Measurements from ENCODE around the gene DAO.
"Not testable (repeated sequence)": the region's sequence is repeated elsewhere in the genome, so short reads cannot be mapped to it uniquely, and the experiment has no call there.

The DAO gene

DNA sequence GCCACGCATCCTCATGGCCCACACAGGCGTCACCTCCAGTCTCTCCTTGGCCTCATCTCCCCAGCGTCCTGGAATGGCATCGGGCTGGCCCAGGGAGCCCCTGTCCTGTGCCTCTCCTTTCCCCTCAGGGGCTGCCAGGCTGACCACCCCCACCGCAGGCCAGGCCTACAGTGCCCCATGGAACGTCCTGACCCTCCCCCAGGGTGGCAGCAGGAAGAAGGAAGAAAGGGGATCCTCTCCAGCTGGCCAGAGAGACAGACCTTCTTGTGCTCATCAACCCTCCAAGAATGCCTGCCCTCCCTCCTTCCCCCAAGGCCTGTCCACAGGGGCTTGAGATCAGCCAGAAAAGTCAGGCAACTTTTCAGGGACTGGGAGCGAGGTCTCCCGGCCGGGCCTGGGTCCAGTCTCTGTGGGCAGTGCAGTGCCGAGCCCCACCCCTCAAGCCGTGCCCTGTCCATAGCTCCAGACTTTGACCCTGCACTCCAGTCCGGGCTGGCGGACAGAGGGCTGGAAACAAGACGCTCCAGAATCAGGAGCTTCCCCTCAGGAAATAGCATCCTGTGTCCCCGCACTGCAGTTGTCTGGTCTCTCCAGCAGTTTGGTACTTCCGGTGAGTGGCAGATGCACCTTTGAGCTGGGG is at the start of gene DAO:
DAO (plus strand) TSS at position 478 of the 640 bp plus-strand sequence. CDS start 4,915 bp downstream, outside the sequence.
- no peak for DNase-seq
- in situ Hi-C loops (cut with HindIII; ENCODE audit: low pct_ligation_motif_present, low pct_unique_long_range_greater_than_20kb, low sequenced_read_pairs) = no loop called here

DNA sequence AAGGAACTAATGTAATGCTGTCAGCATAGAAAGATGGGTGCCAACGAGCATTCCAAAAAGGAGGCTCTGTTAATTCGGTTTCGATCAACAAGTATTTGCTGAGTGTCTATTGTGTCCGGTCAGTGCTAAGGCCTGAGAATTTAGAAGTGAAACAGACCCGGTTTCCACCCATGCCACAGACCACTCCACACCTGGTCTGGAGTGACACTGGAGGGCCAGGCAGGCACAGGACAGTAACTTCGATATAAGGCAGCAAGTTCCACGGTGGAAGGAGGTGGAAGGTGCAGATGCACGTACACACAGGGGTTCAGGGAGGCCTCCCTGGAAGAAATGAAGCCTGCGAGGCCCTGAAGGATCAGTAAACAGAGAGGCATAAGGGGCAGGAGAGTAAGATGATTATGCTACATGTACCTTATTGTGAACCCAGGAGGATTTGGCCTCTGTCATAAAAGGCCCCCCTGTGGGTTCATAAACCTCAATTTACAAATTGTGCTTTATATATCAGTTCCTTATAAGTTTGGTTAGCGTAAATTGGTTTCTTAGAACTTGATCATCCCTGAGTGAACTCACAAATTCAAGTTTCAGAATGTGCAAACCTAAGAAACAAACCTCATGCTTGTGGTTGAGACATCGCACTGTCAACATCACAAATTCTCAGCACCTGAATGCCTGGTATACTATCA is 48.4 kb upstream of the DAO start:
- in situ Hi-C loops (cut with HindIII; ENCODE audit: low pct_ligation_motif_present, low pct_unique_long_range_greater_than_20kb, low sequenced_read_pairs) = no loop called here
- DNase-seq = no peak

DNA sequence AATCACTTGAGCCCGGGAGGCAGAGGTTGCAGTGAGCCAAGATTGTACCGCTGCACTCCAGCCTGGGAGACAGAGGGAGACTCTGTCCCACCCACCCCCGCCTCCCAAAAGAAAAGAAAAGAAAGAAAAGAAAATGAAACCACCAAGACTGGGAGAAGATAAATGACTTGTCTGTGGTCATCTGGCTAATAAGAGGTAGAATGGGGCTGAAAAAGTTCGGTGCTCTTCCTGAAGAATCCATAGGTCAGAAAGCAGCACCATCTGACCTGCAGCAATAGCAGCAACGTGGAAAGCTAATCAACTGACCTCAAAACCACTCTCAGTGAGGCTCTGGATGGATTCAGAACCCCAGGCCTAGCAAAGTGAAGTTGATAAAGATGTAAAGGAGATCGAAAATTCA is 47.7 kb upstream of the DAO start:
- in situ Hi-C loops (cut with HindIII; ENCODE audit: low pct_ligation_motif_present, low pct_unique_long_range_greater_than_20kb, low sequenced_read_pairs) = no loop called here
- DNase-seq = no peak

DNA sequence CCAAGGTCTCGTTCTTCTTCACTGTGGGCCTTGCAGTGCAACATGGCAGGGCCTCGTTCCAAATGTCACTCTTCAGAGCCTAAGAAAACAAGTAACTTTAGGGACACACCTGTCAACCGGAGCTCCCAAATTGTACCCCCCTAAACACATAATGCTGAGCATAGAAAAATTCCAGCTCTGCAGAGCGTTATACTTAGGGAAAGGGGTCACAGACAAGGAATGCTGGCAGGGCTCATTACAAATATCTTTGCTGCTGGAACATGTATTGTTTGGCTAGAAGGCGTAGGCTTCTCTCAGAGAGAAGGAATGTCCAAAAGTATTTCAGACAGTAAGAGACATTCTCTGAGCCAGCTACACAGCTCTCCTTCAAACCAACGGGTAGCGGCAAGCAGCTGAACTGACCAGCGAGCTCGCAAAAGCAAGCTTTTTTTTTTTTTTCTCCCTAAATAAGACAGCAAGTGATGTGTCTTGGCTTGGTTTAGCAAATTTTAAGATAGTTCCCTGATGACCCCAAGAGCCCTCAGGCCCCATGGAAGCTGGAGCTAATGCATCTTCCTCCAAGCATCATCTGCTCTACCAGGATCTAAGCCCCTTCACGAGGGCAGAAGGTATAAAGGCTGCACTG is 47.0 kb upstream of the DAO start:
- peak; percentile 74 for DNase-seq
- in situ Hi-C loops (cut with HindIII; ENCODE audit: low pct_ligation_motif_present, low pct_unique_long_range_greater_than_20kb, low sequenced_read_pairs) = no loop called here

DNA sequence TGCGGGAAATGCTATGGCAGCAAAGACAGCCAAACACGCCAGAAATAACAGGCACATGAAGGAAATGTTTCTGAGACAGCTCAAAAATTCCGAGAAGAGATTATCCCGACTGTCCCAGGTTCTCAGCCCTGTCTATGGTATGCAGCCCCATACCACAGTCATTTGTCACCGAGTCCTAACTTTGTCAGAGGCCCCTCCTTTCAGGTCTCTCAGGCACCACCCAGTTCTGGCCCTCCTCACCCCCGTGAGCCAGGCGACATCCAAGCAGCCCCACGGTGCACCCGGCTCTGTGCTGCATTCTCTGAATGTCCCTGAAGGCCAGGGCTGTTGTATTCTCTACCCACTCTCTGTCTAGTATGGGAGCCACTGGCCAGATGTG is 46.5 kb upstream of the DAO start:
- peak; percentile 93 for DNase-seq
- in situ Hi-C loops (cut with HindIII; ENCODE audit: low pct_ligation_motif_present, low pct_unique_long_range_greater_than_20kb, low sequenced_read_pairs) = no loop called here

DNA sequence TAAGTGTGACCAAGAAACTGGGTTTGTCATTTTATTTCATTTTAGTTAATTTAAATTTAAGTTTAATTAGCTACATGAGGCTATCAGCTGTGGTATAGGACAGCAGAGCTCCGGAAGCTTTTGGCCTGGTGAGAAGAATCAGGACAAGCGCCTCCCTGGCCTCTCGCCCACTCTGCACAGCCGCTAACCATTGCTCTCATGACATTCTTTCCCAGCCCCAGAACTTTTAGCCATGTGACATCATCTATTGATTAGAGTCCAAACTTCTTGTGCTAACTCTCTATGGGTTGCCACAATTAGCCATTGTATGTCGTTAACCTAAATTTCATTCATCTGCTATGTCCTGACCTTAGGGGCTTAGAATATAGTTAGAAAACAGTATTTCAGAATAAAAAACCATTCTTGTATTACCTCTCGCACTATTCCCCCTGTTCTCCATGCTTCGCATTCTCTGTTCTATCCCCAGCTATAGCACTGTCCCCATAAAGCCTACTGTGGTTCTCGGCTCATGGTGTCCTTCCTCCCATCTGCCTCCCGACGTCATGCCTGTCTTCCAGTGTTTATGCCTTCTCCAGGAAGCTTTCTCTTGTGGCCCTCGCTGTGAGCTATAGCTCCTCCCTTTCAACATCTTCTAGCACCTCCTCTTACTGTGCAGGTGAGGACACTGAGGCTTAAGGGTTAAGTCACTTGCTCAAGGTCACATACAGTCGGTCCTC is 46.0 kb upstream of the DAO start:
- DNase-seq = no peak
- in situ Hi-C loops (cut with HindIII; ENCODE audit: low pct_ligation_motif_present, low pct_unique_long_range_greater_than_20kb, low sequenced_read_pairs) = no loop called here

DNA sequence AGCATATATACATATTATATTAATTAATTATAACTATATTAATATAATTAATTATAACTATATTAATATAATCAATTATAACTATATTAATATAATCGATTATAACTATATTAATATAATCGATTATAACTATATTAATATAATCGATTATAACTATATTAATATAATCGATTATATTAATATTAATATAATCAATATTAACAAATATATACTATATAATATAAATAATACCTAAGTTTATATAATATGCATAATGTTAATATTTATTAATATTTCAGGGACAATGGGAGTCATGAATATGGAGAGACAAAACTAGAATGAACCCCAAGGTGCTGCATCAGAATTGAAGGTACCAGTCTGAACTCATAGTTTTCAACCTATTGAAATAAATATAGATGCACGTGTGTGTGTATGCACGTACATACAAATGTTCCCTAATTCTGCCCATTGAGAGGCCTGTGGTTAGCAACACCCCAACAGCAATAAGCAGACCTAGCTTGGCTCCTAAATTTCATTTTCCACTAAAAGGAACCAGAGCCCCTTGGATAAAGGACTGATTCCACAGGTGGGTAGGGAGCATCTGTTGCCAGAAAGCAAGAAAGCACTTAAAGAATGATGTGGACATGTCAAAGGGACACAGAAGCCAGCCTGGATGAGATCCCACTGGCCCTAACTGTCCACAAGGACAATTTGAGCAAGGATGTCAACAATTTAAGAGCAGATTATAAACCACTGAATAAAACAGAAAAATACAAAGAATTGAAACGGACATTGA is 43.8 kb upstream of the DAO start:
- in situ Hi-C loops (cut with HindIII; ENCODE audit: low pct_ligation_motif_present, low pct_unique_long_range_greater_than_20kb, low sequenced_read_pairs) = no loop called here
- DNase-seq = no peak

DNA sequence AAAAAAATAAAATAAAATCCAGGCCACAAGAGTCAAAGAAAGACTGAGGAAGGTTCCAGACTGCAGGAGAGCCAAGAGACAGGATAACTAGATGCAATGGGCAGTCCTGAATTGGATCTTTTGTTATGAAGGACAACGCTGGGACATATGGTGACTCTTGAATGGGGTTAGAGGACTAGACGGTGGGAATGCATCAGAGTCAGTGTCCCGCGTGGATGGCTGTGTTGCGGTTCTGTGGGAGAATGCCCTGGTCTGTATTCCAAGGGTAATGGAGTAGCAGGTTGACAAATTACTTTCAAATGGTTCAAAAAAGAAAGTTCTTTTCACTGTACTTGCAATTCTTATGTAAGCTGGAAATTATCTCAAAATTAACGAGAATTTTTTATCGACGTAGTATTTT is 42.7 kb upstream of the DAO start:
- in situ Hi-C loops (cut with HindIII; ENCODE audit: low pct_ligation_motif_present, low pct_unique_long_range_greater_than_20kb, low sequenced_read_pairs) = no loop called here

DNA sequence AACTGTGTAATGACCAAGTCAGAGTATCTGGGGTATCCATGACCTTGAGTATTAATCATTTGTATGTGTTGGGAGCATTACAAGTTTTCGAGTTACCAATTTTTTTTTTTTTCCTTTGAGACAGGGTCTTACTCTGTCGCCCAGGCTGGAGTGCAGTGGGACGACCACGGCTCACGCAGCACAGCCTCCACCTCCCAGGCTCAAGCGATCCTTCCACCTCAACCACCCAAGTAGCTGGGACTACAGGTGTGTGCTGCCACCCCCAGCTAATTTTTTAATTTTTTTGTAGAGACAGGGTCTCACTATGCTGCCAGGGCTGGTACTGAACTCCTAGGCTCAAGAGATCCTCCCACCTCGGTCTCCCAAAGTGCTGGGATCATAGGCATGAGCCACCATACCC is 42.2 kb upstream of the DAO start:
- DNase-seq = no peak
- in situ Hi-C loops (cut with HindIII; ENCODE audit: low pct_ligation_motif_present, low pct_unique_long_range_greater_than_20kb, low sequenced_read_pairs) = no loop called here

More for the DNA sequence above, 42.7 kb upstream of the DAO start:
- DNase-seq = no peak

DNA sequence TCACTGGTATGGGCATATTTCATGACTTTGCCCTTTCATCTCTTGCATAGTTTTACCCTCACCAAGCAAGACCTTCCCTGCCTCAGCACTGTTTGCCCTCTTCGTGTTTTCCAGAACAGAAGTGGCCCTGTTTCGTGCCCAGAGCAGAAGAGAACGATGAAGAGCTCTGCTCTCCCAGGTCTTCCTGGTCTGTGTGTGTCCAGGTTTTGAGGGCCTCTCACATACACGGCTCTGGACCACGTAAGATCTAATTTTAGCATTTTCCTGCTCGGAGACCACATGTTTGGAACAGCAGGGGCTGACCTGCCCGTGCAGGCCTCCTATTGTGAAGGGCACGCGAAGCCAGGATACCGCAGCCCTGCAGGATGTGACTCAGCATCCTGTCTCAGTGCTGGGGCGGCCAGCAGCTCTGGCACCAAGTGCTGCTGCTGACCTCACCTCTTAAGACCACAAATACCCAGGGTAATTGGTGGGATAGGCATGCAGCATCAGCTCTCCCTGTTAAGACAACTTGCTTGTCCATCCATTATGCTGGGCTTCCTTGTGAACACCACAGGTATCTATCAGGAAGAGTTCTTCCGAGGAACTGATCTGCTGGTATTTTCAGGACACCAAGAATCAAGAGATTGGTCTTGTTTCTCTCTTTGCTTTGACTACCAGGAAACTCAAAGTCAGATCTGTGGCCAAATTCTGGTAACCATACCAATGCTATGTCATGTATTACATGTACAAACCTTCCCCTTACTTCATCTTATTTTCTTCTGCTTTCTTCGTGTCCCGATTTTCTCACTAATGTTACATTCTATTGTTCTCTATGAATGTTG is 41.5 kb upstream of the DAO start:
- DNase-seq = peak; percentile 100
- in situ Hi-C loops (cut with HindIII; ENCODE audit: low pct_ligation_motif_present, low pct_unique_long_range_greater_than_20kb, low sequenced_read_pairs) = no loop called here

DNA sequence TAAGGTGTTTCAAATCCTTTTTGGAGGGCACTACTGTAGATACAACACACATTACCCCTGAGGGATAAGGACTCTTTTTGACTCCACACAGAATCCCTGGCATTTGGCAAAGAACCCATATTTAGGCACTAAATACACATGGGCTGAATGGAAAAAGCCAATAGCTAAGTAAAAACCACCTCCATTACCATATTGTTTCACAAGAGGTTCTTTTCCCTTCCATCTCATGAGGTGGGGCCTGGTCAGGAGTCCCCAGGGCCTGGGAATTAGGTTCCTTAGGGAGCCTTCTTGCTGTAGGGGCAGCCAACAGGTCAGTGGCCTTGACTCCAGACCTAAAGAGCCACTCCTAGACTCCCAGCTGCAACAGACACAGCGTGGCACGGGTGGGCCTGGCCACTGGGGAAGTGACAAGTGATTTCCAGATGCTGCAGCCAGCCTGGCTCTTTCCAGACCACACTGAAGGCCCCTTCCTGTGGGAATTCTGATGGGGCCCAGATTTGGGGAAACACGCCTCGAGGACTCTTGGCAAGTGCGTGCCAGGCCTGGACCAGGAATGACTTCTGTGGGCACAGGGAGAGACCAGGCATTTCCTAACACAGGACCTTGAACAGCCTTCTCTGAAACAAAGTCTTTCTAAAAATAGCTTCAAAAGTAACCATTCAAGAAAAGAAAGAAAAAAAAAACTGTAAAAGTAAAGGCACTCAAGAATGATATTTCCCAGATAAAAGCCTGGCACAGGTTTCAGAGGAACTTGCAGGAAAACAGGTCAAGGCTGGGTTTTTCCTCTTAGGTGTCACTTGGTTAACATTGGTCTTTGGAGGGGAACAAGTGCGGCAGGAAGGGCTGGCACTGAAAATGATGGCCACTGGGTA is 40.6 kb upstream of the DAO start:
- DNase-seq = no peak
- in situ Hi-C loops (cut with HindIII; ENCODE audit: low pct_ligation_motif_present, low pct_unique_long_range_greater_than_20kb, low sequenced_read_pairs) = no loop called here

DNA sequence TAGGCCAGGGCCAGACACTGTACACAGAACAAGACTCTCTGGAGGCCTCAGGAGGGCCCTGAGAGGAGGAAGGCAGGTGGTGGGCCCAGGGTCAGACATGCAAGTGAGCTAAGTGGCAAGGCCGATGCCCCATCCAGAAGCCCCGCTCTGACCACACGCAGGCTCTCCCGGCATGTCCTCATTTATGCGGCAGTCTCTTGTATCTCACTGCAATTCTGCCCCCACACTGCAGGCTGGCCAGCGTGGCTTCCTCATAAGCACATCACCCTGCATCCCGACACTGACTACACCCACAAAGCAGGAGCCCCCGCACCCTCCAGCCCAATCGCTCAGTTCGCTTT is 40.0 kb upstream of the DAO start:
- no peak for DNase-seq
- in situ Hi-C loops (cut with HindIII; ENCODE audit: low pct_ligation_motif_present, low pct_unique_long_range_greater_than_20kb, low sequenced_read_pairs) = no loop called here

DNA sequence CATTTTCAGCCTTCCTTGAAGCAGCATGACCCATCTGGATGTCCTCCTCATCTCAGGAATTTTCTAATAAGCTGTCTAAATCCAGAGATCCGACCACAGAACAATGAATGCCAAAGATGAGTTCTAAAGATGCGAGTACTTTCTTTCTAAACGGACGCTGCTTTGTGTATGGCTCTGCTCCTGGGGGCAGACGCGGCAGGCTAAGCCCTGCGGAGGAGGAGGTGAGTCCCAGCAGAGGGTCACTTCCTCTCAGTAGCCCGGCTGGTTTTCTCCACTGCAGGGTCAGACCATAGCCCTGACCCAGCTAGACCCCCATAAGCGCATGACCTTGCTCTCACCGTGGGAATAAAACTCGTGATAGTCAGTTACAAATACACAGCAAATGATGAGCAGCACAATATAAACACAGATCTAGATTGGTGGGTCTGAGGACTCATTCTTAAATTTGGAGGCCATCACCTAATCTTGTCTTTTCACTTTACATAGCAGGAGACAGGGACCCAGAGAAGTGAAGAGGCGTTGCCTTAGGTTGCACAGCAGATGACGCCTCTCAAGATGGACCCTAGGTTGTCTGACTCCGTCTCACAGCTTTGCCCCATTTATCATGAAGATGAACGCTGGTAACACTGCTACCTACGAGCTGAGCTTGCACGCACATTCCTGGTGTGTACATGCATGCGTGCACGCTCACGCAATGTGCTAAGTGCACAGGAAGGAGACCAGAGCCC is 39.1 kb upstream of the DAO start:
- in situ Hi-C loops (cut with HindIII; ENCODE audit: low pct_ligation_motif_present, low pct_unique_long_range_greater_than_20kb, low sequenced_read_pairs) = no loop called here
- no peak for DNase-seq

DNA sequence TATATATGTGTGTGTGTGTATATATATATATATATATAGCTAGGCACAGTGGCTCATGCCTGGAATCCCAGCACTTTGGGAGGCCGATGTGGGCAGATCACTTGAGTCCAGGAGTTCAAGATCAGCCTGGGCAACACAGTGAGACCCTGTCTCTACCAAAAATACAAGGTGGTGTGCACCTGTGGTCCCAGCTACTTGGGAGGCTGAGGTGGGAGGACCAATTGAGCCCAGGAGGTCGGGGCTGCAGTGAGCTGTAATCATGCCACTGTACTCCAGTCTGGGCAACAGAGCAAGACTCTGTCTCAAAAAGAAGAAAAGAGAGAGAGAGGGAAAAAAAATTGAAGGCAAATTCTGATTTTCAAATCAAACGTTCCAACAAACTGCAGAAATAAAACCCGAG is 38.1 kb upstream of the DAO start:
- DNase-seq; in situ Hi-C loops (cut with HindIII; ENCODE audit: low pct_ligation_motif_present, low pct_unique_long_range_greater_than_20kb, low sequenced_read_pairs): not testable (repeated sequence)

DNA sequence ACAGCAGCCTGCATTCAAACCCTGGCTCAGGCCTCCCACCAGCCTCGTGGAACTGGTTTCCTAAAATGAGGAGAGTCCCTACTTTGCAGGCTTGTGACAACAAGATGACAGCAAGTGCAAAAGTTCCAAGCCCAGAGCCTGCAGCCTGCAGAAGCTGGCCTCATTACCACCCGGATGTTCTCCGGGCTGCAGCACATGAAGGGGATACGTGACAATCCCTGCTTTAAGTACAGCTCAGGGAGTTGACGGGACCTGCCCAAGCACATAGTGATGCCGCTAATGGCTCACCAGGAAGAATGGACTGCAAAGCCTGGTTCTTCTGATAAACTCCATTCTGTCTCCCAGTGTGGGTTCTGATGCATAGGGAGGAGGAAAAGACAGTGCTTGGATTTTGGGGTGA is 37.5 kb upstream of the DAO start:
- in situ Hi-C loops (cut with HindIII; ENCODE audit: low pct_ligation_motif_present, low pct_unique_long_range_greater_than_20kb, low sequenced_read_pairs) = no loop called here
- no peak for DNase-seq

DNA sequence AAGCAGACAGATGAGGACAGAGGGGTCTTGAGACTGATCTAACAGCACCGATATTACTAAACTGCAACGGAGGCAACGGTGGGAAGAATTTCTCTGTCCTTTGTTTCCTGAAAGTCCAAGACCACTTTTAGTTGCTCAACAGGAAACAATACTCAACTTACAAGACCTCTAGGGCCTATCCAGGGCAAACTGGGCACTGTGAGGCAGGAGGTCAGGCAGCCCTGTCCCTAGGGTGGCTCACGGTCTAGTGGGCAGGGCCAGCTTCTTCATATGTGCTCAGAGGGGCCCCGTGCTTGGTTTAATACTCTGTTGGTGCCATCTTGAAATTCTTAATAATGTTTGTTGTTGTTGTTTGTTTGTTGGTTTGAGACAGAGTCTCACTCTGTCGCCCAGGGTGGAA is 36.7 kb upstream of the DAO start:
- DNase-seq = no peak
- in situ Hi-C loops (cut with HindIII; ENCODE audit: low pct_ligation_motif_present, low pct_unique_long_range_greater_than_20kb, low sequenced_read_pairs) = no loop called here

DNA sequence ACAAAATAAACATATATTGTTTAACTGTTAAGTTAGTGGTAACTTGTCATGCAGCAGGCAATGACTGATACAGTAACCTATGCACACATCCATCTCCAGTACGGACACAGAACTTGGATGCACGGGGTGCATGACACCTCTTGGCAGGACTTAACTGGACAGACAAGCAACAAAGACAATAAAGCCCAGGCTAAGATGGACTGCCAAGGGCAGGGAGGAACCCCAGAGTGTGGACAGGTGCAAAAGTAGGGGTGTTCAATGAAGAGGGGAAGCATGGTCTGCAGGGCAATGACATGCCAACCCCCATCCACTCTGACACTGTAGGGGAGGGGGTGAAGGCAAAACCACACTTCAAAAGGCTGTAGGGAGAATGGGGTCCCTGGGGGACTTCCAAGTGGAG is 34.2 kb upstream of the DAO start:
- in situ Hi-C loops (cut with HindIII; ENCODE audit: low pct_ligation_motif_present, low pct_unique_long_range_greater_than_20kb, low sequenced_read_pairs) = no loop called here
- no peak for DNase-seq

All from ACHN (cell line).